Measurements from ENCODE around the gene ZNF821.

- TF ChIP-seq CTCF (IDR thresholded peaks at IDR 0.05; ENCODE audit: borderline replicate concordance, extremely low read depth, low read length, poor library complexity, severe bottlenecking) (no peak), EZH2 (IDR thresholded peaks at IDR 0.05; ENCODE audit: borderline replicate concordance, low read depth, low read length, severe bottlenecking) (no peak)
These were observed 35.1 kb upstream of the ZNF821 start for GRCh38 chr16:71919035-71919434.

Data from DND-41 (cell line).